IMR-90 (cell line): Measurements from ENCODE around the gene IMPDH1. TPM values are rescaled to one million over a fixed set of nuclear protein-coding genes. Genes with fewer than 3 reads are reported as not detected.

Experiments used
- ATAC-seq: fragments of 200-7000 bp; cut with Tn5 transposase; 2 replicates; pipeline ENCODE4 v1.9.1; 2020; ENCODE audit warnings: low read depth, mild to moderate bottlenecking, moderate library complexity
- BruUV-seq: library from RNA; stranded (reverse); fragments of 400-500 nt; replicated peaks from 2 replicates; lab custom pipeline; 2021; lab: Mats Ljungman, UMichigan
- CTCF ChIA-PET: fragments of 300-600 bp; formaldehyde crosslinking; extraction: SDS; loops from one replicate; lab custom pipeline; 2021; ENCODE audit warnings: antibody characterized with exemption; lab: Yijun Ruan, JAX
- POLR2A ChIA-PET: fragments of 300-600 bp; sonication (Branson Sonifier 250); formaldehyde crosslinking; loops from one replicate; lab custom pipeline; 2022; ENCODE audit warnings: antibody characterized with exemption; ENCODE audit not compliant: unreplicated experiment; lab: Charles Lee
- DNase-seq: peaks from one replicate; pipeline ENCODE4 v3.0.0; 2013
- H2AFZ ChIP-seq: replicated peaks from 2 replicates; pipeline ENCODE3; 2013; ENCODE audit warnings: low read length, mild to moderate bottlenecking; ENCODE audit not compliant: poor library complexity
- H2AK5ac ChIP-seq: 2 replicates; pipeline ENCODE4 v1.6.1; 2013; ENCODE audit warnings: low read depth, low read length, inconsistent platforms
- H2AK9ac ChIP-seq: replicated peaks from 2 replicates; pipeline ENCODE3; 2013; ENCODE audit warnings: mild to moderate bottlenecking, low read depth, low read length, moderate library complexity; ENCODE audit not compliant: poor library complexity
- H2BK120ac ChIP-seq: 2 replicates; pipeline ENCODE4 v1.6.1; 2013; ENCODE audit warnings: low read depth, low read length, inconsistent platforms
- H2BK15ac ChIP-seq: 3 replicates; pipeline ENCODE4 v1.6.1; 2013; ENCODE audit warnings: low read depth, low read length, inconsistent platforms
- H2BK20ac ChIP-seq: 2 replicates; pipeline ENCODE4 v1.6.1; 2013; ENCODE audit warnings: low read depth, mild to moderate bottlenecking, inconsistent platforms, low read length, moderate library complexity
- H2BK5ac ChIP-seq: 2 replicates; pipeline ENCODE4 v1.6.1; 2013; ENCODE audit warnings: mild to moderate bottlenecking, low read depth, low read length, inconsistent platforms; ENCODE audit not compliant: poor library complexity, severe bottlenecking
- H3K14ac ChIP-seq: replicated peaks from 2 replicates; pipeline ENCODE4 v1.6.1; 2013; ENCODE audit warnings: low read depth, low read length, inconsistent platforms
- H3K18ac ChIP-seq: 2 replicates; pipeline ENCODE4 v1.6.1; 2013; ENCODE audit warnings: low read depth, low read length, control low read depth
- H3K23ac ChIP-seq: 2 replicates; pipeline ENCODE4 v1.6.1; 2013; ENCODE audit warnings: low read depth, low read length, inconsistent platforms
- H3K27ac ChIP-seq: 2 replicates; pipeline ENCODE4 v1.5.1; 2013; ENCODE audit warnings: mild to moderate bottlenecking, control low read depth, low read length; ENCODE audit not compliant: insufficient read depth
- H3K27me3 ChIP-seq: 2 replicates; pipeline ENCODE4 v1.6.1; 2013; ENCODE audit warnings: low read length; ENCODE audit not compliant: control insufficient read depth, insufficient read depth
- H3K36me3 ChIP-seq: 2 replicates; pipeline ENCODE4 v1.6.1; 2013; ENCODE audit warnings: low read length, mixed read lengths; ENCODE audit not compliant: control insufficient read depth, insufficient read depth
- H3K4ac ChIP-seq: 2 replicates; pipeline ENCODE4 v1.6.1; 2013; ENCODE audit warnings: low read depth, low read length, inconsistent platforms
- H3K4me1 ChIP-seq: 2 replicates; pipeline ENCODE4 v1.6.1; 2013; ENCODE audit warnings: low read length, mixed read lengths; ENCODE audit not compliant: control insufficient read depth, insufficient read depth
- H3K4me2 ChIP-seq: 2 replicates; pipeline ENCODE4 v1.6.1; 2013; ENCODE audit warnings: low read depth, mild to moderate bottlenecking, control low read depth, low read length, moderate library complexity
- H3K4me3 ChIP-seq: 2 replicates; pipeline ENCODE4 v1.5.1; 2013; ENCODE audit warnings: low read depth, mild to moderate bottlenecking, control low read depth, low read length, moderate library complexity; ENCODE audit not compliant: insufficient read depth
- H3K56ac ChIP-seq: 2 replicates; pipeline ENCODE4 v1.6.1; 2013; ENCODE audit warnings: low read length, inconsistent platforms; ENCODE audit not compliant: insufficient read depth; ENCODE audit errors: extremely low read depth
- H3K79me1 ChIP-seq, 2 experiments: 2 replicates each; pipeline ENCODE4 v1.6.1; 2013; ENCODE audit warnings: low read length in 2 of 2, inconsistent platforms in 1 of 2, low read depth in 1 of 2
- H3K9ac ChIP-seq: 2 replicates; pipeline ENCODE4 v1.6.1; 2013; ENCODE audit warnings: low read depth, low read length, control low read depth
- H3K9me1 ChIP-seq: 2 replicates; pipeline ENCODE4 v1.6.1; 2013; ENCODE audit warnings: low read length, inconsistent platforms; ENCODE audit not compliant: insufficient read depth
- H3K9me3 ChIP-seq: 2 replicates; pipeline ENCODE4 v1.6.1; 2013; ENCODE audit warnings: low read length; ENCODE audit not compliant: control insufficient read depth, insufficient read depth
- H4K20me1 ChIP-seq: 2 replicates; pipeline ENCODE4 v1.6.1; 2013; ENCODE audit warnings: low read length, inconsistent platforms; ENCODE audit not compliant: insufficient read depth
- H4K5ac ChIP-seq: 2 replicates; pipeline ENCODE4 v1.6.1; 2013; ENCODE audit warnings: mild to moderate bottlenecking, low read depth, low read length, control low read depth
- H4K8ac ChIP-seq, 2 experiments: 2 replicates each; pipeline ENCODE4 v1.6.1; 2013; ENCODE audit warnings: low read depth in 2 of 2, low read length in 2 of 2, control low read depth in 1 of 2, inconsistent platforms in 1 of 2
- H4K91ac ChIP-seq: 2 replicates; pipeline ENCODE4 v1.6.1; 2013; ENCODE audit warnings: low read depth, low read length, inconsistent platforms; ENCODE audit not compliant: insufficient read depth
- BHLHE40 ChIP-seq: fragments of 150-350 bp; IDR thresholded peaks from 2 replicates; pipeline ENCODE4 v1.6.1; 2016; ENCODE audit warnings: mild to moderate bottlenecking, low read depth, low read length
- CEBPB ChIP-seq: IDR thresholded peaks from 2 replicates; pipeline ENCODE4 v1.6.1; 2012; ENCODE audit warnings: low read depth, low read length, improper control_type of control experiment
- CHD1 ChIP-seq: IDR thresholded peaks from 2 replicates; pipeline ENCODE4 v1.6.1; 2012; ENCODE audit warnings: low read depth, low read length, improper control_type of control experiment
- CTCF ChIP-seq: conservative IDR thresholded peaks from 2 replicates; pipeline ENCODE4 v1.5.1; 2012; ENCODE audit warnings: mild to moderate bottlenecking, low read depth, low read length, improper control_type of control experiment
- FOS ChIP-seq: fragments of 150-350 bp; IDR thresholded peaks from 2 replicates; pipeline ENCODE4 v1.6.1; 2016; ENCODE audit warnings: low read depth, low read length
- MAFK ChIP-seq: IDR thresholded peaks from 2 replicates; pipeline ENCODE4 v1.6.1; 2012; ENCODE audit warnings: low read depth, low read length, improper control_type of control experiment
- MAZ ChIP-seq: IDR thresholded peaks from 2 replicates; pipeline ENCODE4 v1.6.1; 2012; ENCODE audit warnings: low read depth, mild to moderate bottlenecking, low read length, improper control_type of control experiment, moderate library complexity, borderline replicate concordance
- MXI1 ChIP-seq: IDR thresholded peaks from 2 replicates; pipeline ENCODE4 v1.6.1; 2012; ENCODE audit warnings: low read depth, mild to moderate bottlenecking, low read length, moderate library complexity, borderline replicate concordance
- NFE2L2 ChIP-seq: fragments of 150-350 bp; IDR thresholded peaks from 2 replicates; pipeline ENCODE4 v1.6.1; 2016; ENCODE audit warnings: low read depth, mild to moderate bottlenecking, low read length
- POLR2A ChIP-seq: IDR thresholded peaks from 2 replicates; pipeline ENCODE4 v1.6.1; 2012; ENCODE audit warnings: mild to moderate bottlenecking, low read depth, low read length
- RAD21 ChIP-seq: IDR thresholded peaks from 2 replicates; pipeline ENCODE4 v1.6.1; 2012; ENCODE audit warnings: low read length, improper control_type of control experiment
- RCOR1 ChIP-seq: IDR thresholded peaks from 2 replicates; pipeline ENCODE4 v1.6.1; 2012; ENCODE audit warnings: mild to moderate bottlenecking, low read length, improper control_type of control experiment; ENCODE audit not compliant: insufficient replicate concordance
- RFX5 ChIP-seq: IDR thresholded peaks from 2 replicates; pipeline ENCODE4 v1.8.0; 2012; ENCODE audit warnings: low read depth, mild to moderate bottlenecking, low read length, moderate library complexity
- SMC3 ChIP-seq: fragments of 150-350 bp; IDR thresholded peaks from 2 replicates; pipeline ENCODE4 v1.6.1; 2016; ENCODE audit warnings: low read depth, mild to moderate bottlenecking, antibody characterized with exemption, low read length, moderate library complexity
- WGBS, 2 experiments: methylation state at CpG; one replicate each; pipeline versions ENCODE4 v1.1.5 to v1.1.7; 2013; ENCODE audit warnings: missing lambda C conversion rate in 2 of 2; ENCODE audit not compliant: insufficient read length in 1 of 2; ENCODE audit errors: extremely low coverage in 2 of 2; 5-methylcytosine and 5-hydroxymethylcytosine counted together
- dilution Hi-C: fragments of 300-500 bp; cut with HindIII; formaldehyde crosslinking; loops from one replicate; pipeline ENCODE4 v1.14.3; 2018; ENCODE audit warnings: low sequenced_read_pairs; ENCODE audit not compliant: unreplicated experiment
- in situ Hi-C: fragments of 300-500 bp; cut with MboI; formaldehyde crosslinking; loops from 3 replicates; pipeline ENCODE4 v1.14.3; 2019; ENCODE audit warnings: low sequenced_read_pairs, inconsistent platforms, mixed read lengths
- intact Hi-C: fragments of 100-400 bp; cut with micrococcal nuclease; formaldehyde crosslinking; loops from 2 replicates; pipeline ENCODE4 v1.10.0; 2022
- polyA plus RNA-seq, 3 experiments: library from polyadenylated mRNA; depleted of rRNA; stranded (reverse); fragments of >200 nt; gene quantifications; 2 replicates each; pipeline ENCODE4 v1.2.3, GENCODE V29; 2012; ENCODE audit warnings: low replicate concordance in 1 of 3
- total RNA-seq: library from RNA; depleted of rRNA; stranded (reverse); fragments of >200 nt; gene quantifications from 2 replicates; pipeline ENCODE4 v1.2.3, GENCODE V29; 2012
- TF ChIP-seq, protein P1 (sequence below): fragments of 150-350 bp; IDR thresholded peaks from 2 replicates; pipeline ENCODE4 v1.6.1; 2017; ENCODE audit warnings: mild to moderate bottlenecking, antibody characterized with exemption, low read length, low read depth
- TF ChIP-seq, protein P2 (sequence below): fragments of 150-350 bp; IDR thresholded peaks from 2 replicates; pipeline ENCODE4 v1.6.1; 2016; ENCODE audit warnings: low read depth, mild to moderate bottlenecking, low read length, moderate library complexity, borderline replicate concordance

Gene IMPDH1
- total and polyA plus RNA-seq, 2 of the 4 experiments (the other 2 are of a cell fraction), result 49.5 to 69.3 TPM

DNA sequence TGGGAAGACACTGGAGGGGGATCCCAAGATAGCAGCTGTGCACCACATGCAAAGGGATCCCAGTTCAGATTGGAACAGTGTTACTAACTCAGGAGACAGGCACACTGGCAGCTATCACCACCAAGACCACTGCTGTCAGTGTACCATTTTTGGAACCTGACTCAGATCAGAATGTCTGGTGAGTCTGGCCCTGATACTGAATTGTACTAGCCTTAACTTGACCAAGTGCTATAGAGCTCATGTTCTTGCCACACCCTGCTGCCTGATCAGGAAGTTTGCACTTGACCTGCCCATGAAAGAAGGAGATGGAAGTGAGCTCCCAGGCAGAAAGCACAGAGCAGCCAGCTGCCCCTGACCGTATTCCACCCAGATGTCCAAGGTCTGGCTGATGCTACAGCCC, 43.5 kb downstream of the IMPDH1 start:
- H3K27ac ChIP-seq, result no peak overlapping the region
- no peak overlapping the region for H4K91ac ChIP-seq
- H2AFZ ChIP-seq, result no peak overlapping the region
- peaks cover 54% of the 10 kb centered on the region for H3K27me3 ChIP-seq
- TF ChIP-seq, protein P1, sequence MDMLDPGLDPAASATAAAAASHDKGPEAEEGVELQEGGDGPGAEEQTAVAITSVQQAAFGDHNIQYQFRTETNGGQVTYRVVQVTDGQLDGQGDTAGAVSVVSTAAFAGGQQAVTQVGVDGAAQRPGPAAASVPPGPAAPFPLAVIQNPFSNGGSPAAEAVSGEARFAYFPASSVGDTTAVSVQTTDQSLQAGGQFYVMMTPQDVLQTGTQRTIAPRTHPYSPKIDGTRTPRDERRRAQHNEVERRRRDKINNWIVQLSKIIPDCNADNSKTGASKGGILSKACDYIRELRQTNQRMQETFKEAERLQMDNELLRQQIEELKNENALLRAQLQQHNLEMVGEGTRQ, result no peak
- no peak for TF ChIP-seq RFX5
- no peak for TF ChIP-seq MAZ
- TF ChIP-seq RAD21, result no peak
- TF ChIP-seq CTCF, result no peak
- TF ChIP-seq NFE2L2, result no peak
- TF ChIP-seq CHD1, result no peak
- TF ChIP-seq SMC3, result no peak
- TF ChIP-seq MXI1, result no peak
- no peak for TF ChIP-seq CEBPB
- no peak for TF ChIP-seq POLR2A
- TF ChIP-seq FOS, result no peak
- no peak for TF ChIP-seq RCOR1
- no peak for TF ChIP-seq BHLHE40
- TF ChIP-seq MAFK, result no peak
- TF ChIP-seq, protein P2, sequence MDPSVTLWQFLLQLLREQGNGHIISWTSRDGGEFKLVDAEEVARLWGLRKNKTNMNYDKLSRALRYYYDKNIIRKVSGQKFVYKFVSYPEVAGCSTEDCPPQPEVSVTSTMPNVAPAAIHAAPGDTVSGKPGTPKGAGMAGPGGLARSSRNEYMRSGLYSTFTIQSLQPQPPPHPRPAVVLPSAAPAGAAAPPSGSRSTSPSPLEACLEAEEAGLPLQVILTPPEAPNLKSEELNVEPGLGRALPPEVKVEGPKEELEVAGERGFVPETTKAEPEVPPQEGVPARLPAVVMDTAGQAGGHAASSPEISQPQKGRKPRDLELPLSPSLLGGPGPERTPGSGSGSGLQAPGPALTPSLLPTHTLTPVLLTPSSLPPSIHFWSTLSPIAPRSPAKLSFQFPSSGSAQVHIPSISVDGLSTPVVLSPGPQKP, result no peak
- H3K23ac ChIP-seq, result no peak overlapping the region
- H3K4me3 ChIP-seq, result no peak overlapping the region
- DNase-seq, result no peak
- no peak overlapping the region for H2BK15ac ChIP-seq
- H3K9ac ChIP-seq, result no peak overlapping the region
- 50% methylated on average over 1 of the region's 1 CpG; no CpG with 5 or more reads in 1 of the 2 experiments for WGBS, 2 experiments
- H2AK5ac ChIP-seq, result no peak overlapping the region
- ChIA-PET POLR2A (no interaction called here), CTCF (no interaction called here)
- H3K36me3 ChIP-seq, result no peaks in the 10 kb centered on the region
- H3K14ac ChIP-seq, result no peak overlapping the region
- in situ Hi-C loops (no loop called here), dilution Hi-C loops (no loop called here), intact Hi-C loops (no loop called here)
- H3K18ac ChIP-seq, result no peak overlapping the region
- H2AK9ac ChIP-seq, result no peak overlapping the region
- no peak overlapping the region for H3K4ac ChIP-seq
- BruUV-seq, result no TSS peak
- ATAC-seq, result no peak
- H2BK5ac ChIP-seq, result no peak overlapping the region
- H3K79me1 ChIP-seq, result no peaks in the 10 kb centered on the region
- no peak overlapping the region for H2BK120ac ChIP-seq
- H3K9me1 ChIP-seq, result no peaks in the 10 kb centered on the region
- H3K4me2 ChIP-seq, result no peak overlapping the region
- H2BK20ac ChIP-seq, result no peak overlapping the region
- no peaks in the 10 kb centered on the region for H3K4me1 ChIP-seq
- H3K56ac ChIP-seq, result no peak overlapping the region
- H4K5ac ChIP-seq, result no peak overlapping the region
- H4K20me1 ChIP-seq, result 0 out of 2 replicates have a peak, but pooled peaks cover 3% of the 10 kb centered on the region
- no peaks in the 10 kb centered on the region for H3K9me3 ChIP-seq
- H4K8ac ChIP-seq, result no peak overlapping the region
